Myocyte (in vitro differentiated cells): ENCODE data around the gene SLC22A5. TPM values are rescaled to one million over a fixed set of nuclear protein-coding genes. Genes with fewer than 3 reads are reported as not detected.

Experiments used
- DNase-seq: peaks from one replicate; pipeline ENCODE4 v3.0.0-alpha.2; 2012; ENCODE audit warnings: low read depth
- total RNA-seq: library from RNA; depleted of rRNA; stranded (reverse); fragments of >200 nt; gene quantifications from 2 replicates; pipeline ENCODE4 v1.2.3, GENCODE V29; 2014

The SLC22A5 gene
- total RNA-seq, 1 donor from 2014 or later: 4.8 TPM

- DNase-seq: peak; percentile 53
These were observed 5.2 kb upstream of the SLC22A5 start for GRCh38 chr5:132364319-132364718.

GRCh38 chr5:132365213-132365612 is 4.3 kb upstream of the SLC22A5 start:
- peak; percentile 83 for DNase-seq

- no peak for DNase-seq
These were observed 1.3 kb upstream of the SLC22A5 start for GRCh38 chr5:132368186-132368585.

GRCh38 chr5:132369007-132369473 is 470 bp upstream of the SLC22A5 start:
- DNase-seq: no peak

GRCh38 chr5:132370181-132370970 is 866 bp downstream of the SLC22A5 start:
- no peak for DNase-seq

GRCh38 chr5:132370971-132371602 is 1.6 kb downstream of the SLC22A5 start:
- DNase-seq: no peak

GRCh38 chr5:132371603-132371994 is 2.1 kb downstream of the SLC22A5 start:
- no peak for DNase-seq

GRCh38 chr5:132372127-132372526 is 2.6 kb downstream of the SLC22A5 start:
- no peak for DNase-seq

GRCh38 chr5:132372542-132372941 is 3.0 kb downstream of the SLC22A5 start:
- DNase-seq: no peak

GRCh38 chr5:132375957-132376356 is 6.4 kb downstream of the SLC22A5 start:
- DNase-seq: no peak

- DNase-seq: no peak
These were observed 7.5 kb downstream of the SLC22A5 start for GRCh38 chr5:132376694-132377641.

- no peak for DNase-seq
These were observed 8.2 kb downstream of the SLC22A5 start for GRCh38 chr5:132377738-132378137.

GRCh38 chr5:132378580-132378979 is 9.1 kb downstream of the SLC22A5 start:
- no peak for DNase-seq

GRCh38 chr5:132380047-132380446 is 10.5 kb downstream of the SLC22A5 start:
- DNase-seq: no peak

GRCh38 chr5:132380741-132381140 is 11.2 kb downstream of the SLC22A5 start:
- DNase-seq: no peak

- DNase-seq: no peak
These were observed 12.1 kb downstream of the SLC22A5 start for GRCh38 chr5:132381614-132382013.

GRCh38 chr5:132383261-132383660 is 13.8 kb downstream of the SLC22A5 start:
- DNase-seq: no peak

GRCh38 chr5:132383984-132384383 is 14.5 kb downstream of the SLC22A5 start:
- DNase-seq: no peak

GRCh38 chr5:132384506-132385050 is 15.1 kb downstream of the SLC22A5 start:
- DNase-seq: no peak

- DNase-seq: peak; percentile 82
These were observed 16.0 kb downstream of the SLC22A5 start for GRCh38 chr5:132385326-132386105.
